ENCODE data around the gene TBC1D16. TPM values are rescaled to one million over a fixed set of nuclear protein-coding genes. Genes with fewer than 3 reads are reported as not detected.

The TBC1D16 gene, protein sequence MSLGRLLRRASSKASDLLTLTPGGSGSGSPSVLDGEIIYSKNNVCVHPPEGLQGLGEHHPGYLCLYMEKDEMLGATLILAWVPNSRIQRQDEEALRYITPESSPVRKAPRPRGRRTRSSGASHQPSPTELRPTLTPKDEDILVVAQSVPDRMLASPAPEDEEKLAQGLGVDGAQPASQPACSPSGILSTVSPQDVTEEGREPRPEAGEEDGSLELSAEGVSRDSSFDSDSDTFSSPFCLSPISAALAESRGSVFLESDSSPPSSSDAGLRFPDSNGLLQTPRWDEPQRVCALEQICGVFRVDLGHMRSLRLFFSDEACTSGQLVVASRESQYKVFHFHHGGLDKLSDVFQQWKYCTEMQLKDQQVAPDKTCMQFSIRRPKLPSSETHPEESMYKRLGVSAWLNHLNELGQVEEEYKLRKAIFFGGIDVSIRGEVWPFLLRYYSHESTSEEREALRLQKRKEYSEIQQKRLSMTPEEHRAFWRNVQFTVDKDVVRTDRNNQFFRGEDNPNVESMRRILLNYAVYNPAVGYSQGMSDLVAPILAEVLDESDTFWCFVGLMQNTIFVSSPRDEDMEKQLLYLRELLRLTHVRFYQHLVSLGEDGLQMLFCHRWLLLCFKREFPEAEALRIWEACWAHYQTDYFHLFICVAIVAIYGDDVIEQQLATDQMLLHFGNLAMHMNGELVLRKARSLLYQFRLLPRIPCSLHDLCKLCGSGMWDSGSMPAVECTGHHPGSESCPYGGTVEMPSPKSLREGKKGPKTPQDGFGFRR
- total RNA-seq, result 10 to 100 TPM in 2 of 4 donors, 1 to 10 TPM in 2; 6.5 to 11.4 (median 8.7) TPM
- polyA plus RNA-seq, result 1 to 10 TPM; 1.7 to 6.4 (median 3.2) TPM
- long read RNA-seq, donor 1, full-length matches to known transcripts, result 1 of 4 reads
- long read RNA-seq, donor 1, partial matches to known transcripts, result 1 of 4 reads
- long read RNA-seq, donor 1, other reads (novel, unspliced or antisense), result 2 of 4 reads
- long read RNA-seq, donor 2, partial matches to known transcripts, result 4 of 16 reads
- long read RNA-seq, donor 2, other reads (novel, unspliced or antisense), result 12 of 16 reads

DNA sequence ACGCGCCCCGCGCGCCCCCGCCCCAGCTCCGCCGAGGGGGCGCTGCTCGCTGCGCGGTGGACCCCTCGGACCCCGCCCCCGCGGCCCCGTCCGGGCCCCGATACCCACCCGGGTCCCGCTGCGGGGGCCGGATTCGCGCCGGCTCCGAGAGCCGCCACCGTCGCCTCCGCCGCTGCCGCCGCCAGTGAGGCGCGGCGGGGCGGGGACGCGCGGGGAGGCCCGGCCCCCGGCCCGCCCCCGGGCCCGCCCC, at the start of gene TBC1D16:
Gene TBC1D16 (minus strand): TSS at position 186 of the 250 bp plus-strand sequence. CDS start 22,325 bp downstream, outside the sequence.
- Histone ChIP-seq H3K4me3 (peak within 1 kb of the TSS; percentile 89), H3K4me1 (peaks cover 11% of the 10 kb centered on the region), H3K27me3 (ENCODE audit: insufficient read depth in 3 of 3, low read length in 2 of 3) (peaks cover 0 to 41% (median 4%) of the 10 kb centered on the region in 3 donors), H3K9me3 (no peaks in the 10 kb centered on the region), H3K36me3 (ENCODE audit: insufficient read depth in 1 of 2, low read depth in 1 of 2) (no peaks in the 10 kb centered on the region), H3K27ac (peak within 1 kb of the TSS; percentile 85)
- ATAC-seq (no peak), DNase-seq (no peak)
- TF ChIP-seq, protein P1, sequence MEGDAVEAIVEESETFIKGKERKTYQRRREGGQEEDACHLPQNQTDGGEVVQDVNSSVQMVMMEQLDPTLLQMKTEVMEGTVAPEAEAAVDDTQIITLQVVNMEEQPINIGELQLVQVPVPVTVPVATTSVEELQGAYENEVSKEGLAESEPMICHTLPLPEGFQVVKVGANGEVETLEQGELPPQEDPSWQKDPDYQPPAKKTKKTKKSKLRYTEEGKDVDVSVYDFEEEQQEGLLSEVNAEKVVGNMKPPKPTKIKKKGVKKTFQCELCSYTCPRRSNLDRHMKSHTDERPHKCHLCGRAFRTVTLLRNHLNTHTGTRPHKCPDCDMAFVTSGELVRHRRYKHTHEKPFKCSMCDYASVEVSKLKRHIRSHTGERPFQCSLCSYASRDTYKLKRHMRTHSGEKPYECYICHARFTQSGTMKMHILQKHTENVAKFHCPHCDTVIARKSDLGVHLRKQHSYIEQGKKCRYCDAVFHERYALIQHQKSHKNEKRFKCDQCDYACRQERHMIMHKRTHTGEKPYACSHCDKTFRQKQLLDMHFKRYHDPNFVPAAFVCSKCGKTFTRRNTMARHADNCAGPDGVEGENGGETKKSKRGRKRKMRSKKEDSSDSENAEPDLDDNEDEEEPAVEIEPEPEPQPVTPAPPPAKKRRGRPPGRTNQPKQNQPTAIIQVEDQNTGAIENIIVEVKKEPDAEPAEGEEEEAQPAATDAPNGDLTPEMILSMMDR (IDR thresholded peaks at IDR 0.05), result no peak
- WGBS, 3 donors, result 2 to 3% methylated on average over 28 to 46 of the region's 46 CpGs; no CpG with 5 or more reads in 1 of the 3 donors
- intact Hi-C loops (cut with DNase I), result no loop called here

DNA sequence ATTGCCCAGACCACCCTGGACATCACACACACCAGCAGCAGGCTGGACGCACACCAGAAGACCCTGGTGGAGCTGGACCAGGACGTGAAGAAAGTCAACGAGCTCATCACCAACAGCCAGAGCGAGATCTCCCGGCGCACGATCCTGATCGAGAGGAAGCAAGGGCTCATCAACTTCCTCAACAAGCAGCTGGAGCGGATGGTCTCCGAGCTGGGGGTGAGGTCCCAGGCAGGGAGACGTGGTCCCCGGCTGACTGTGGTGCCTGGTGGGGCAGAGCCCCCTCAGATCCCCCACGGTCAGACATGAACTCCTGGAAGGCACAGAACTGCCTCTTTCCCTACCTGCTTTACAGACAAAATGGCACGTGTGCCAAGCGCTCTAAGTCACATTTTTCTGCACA, 49.1 kb upstream of the TBC1D16 start:
- TF ChIP-seq, protein P1 (IDR thresholded peaks at IDR 0.05), result no peak
- DNase-seq (no peak), ATAC-seq (no peak)
- WGBS, 3 donors, result 86 to 92% (median 92%) methylated on average over 15 of the region's 15 CpGs
- no peaks in the 10 kb centered on the region for H3K9me3 ChIP-seq
- no peaks in the 10 kb centered on the region for H3K27me3 ChIP-seq (ENCODE audit: insufficient read depth in 3 of 3, low read length in 2 of 3)
- H3K4me1 ChIP-seq, result no peaks in the 10 kb centered on the region
- H3K4me3 ChIP-seq, result no peak overlapping the region
- intact Hi-C loops (cut with DNase I), result loop anchor here in 1 of 2 donors (5.0 kb wide), 1 partner anchor 77 kb away; no protein-coding TSS in a partner anchor
- H3K27ac ChIP-seq, result no peak overlapping the region
- no peaks in the 10 kb centered on the region for H3K36me3 ChIP-seq (ENCODE audit: insufficient read depth in 1 of 2, low read depth in 1 of 2)

DNA sequence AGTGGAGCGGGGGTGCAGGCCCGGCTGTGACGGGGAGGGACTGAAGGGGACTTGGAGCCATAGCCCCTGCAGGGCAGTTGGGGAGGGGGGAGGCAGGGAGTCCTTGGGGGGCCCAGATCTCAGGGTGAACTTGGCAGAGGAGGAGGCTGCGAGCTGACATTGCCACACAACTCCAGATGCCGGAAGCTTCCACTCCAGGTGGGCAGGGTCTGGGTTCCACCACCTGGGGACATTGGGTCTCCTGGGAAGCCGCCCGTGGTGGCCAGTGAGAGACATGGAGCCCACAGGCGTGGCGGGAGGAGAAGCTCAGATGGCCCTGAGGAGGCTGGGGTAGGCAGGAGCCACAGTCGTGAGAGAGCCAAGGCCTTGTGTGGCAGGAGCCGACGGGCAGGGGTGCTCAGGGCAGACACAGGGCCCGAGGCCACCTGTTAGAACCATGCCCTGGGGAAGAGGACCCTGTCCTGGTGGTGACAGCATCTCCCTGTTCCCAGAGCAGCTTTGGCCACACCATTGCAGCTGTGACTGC, 47.5 kb upstream of the TBC1D16 start:
- intact Hi-C loops (cut with DNase I), result loop anchor here in 1 of 2 donors (5.0 kb wide), 1 partner anchor 76 kb away; no protein-coding TSS in a partner anchor
- Histone ChIP-seq H3K4me3 (no peak overlapping the region), H3K27ac (no peak overlapping the region), H3K27me3 (ENCODE audit: insufficient read depth in 3 of 3, low read length in 2 of 3) (no peaks in the 10 kb centered on the region), H3K36me3 (ENCODE audit: insufficient read depth in 1 of 2, low read depth in 1 of 2) (no peaks in the 10 kb centered on the region), H3K9me3 (no peaks in the 10 kb centered on the region), H3K4me1 (no peaks in the 10 kb centered on the region)
- peak in 1 of 4 donors; percentile 27 for ATAC-seq
- WGBS, 3 donors, result 72 to 79% (median 78%) methylated on average over 13 of the region's 13 CpGs
- DNase-seq, result no peak
- TF ChIP-seq, protein P1 (IDR thresholded peaks at IDR 0.05), result no peak

DNA sequence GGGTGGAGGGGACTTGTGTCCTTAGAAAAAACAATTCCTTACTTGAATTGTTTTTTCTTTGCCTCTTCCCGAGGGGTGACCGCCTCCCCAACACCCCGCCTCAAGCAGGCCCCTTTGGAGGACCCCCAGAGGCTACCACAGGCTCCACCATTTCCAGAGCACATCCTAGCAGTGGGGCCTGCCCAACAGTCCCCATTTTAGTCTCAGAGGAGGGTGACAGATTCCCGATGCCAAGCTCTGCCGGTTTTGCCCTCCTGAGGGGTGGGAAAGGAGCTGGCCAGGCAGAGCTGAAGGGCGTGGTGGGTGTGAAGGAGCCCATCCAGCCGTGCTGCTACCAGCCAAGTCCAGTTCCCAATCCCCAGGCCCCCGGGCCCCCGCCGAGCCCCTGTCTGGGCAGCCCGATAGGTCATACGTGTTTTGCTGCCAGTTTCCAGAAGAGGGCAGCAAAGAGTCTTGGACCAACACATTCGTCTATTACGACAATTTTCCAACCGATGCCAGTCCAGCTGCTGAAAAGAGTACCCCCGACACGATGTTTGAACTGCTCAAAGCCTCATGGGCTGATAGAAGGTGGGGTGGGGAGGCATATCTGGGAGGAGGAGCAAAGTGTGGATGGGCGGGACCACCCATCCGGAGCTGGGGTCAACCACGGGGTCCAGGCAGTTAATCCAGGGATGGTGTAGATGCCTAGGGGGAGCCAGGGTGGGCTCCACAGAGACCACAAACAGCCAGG, 46.9 kb upstream of the TBC1D16 start:
- H3K4me1 ChIP-seq, result no peaks in the 10 kb centered on the region
- TF ChIP-seq, protein P1 (IDR thresholded peaks at IDR 0.05), result peak; percentile 70
- H3K27ac ChIP-seq, result no peak overlapping the region
- no peaks in the 10 kb centered on the region for H3K9me3 ChIP-seq
- H3K4me3 ChIP-seq, result peak overlapping the region; percentile 40
- ATAC-seq, result peak; percentile 43 to 87 (median 69)
- no peaks in the 10 kb centered on the region for H3K36me3 ChIP-seq (ENCODE audit: insufficient read depth in 1 of 2, low read depth in 1 of 2)
- H3K27me3 ChIP-seq (ENCODE audit: insufficient read depth in 3 of 3, low read length in 2 of 3), result peaks cover 0 to 3% (median 0%) of the 10 kb centered on the region in 3 donors
- intact Hi-C loops (cut with DNase I), result loop anchor here in 1 of 2 donors (5.0 kb wide), 1 partner anchor 75 kb away; no protein-coding TSS in a partner anchor
- 22 to 24% (median 22%) methylated on average over 20 of the region's 20 CpGs for WGBS, 3 donors
- DNase-seq, result peak; percentile 45 to 63
